Posterior cingulate gyrus (tissue), 11 donors: Measurements from ENCODE around the gene DAAM1.

Source experiments
- DNase-seq, 10 donors: peaks; one replicate each; pipeline versions ENCODE4 v3.0.0 to v3.0.0-alpha.2; 2020 to 2021; ENCODE audit warnings: mixed read lengths in 3 of 10
- intact Hi-C: fragments of 100-400 bp; cut with DNase I; formaldehyde crosslinking; loops from one replicate; pipeline ENCODE4 v1.15.1; 2023

The DAAM1 gene

DNA sequence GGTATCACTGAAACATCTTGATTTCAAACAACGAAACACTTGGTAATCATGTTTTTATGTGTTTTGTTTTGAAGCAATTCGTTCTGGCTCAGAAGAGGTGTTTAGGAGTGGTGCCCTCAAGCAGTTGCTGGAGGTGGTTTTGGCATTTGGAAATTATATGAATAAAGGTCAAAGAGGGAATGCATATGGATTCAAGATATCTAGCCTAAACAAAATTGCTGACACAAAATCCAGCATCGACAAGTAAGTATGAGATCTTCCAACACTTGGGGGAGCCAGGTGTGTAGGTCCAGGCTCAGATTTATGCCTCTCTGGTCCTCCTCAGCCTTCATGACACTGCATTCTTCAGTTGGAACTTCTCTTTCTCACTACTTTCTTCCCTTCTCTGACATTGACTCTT is 166.6 kb downstream of the DAAM1 start:
- no peak for DNase-seq
- intact Hi-C loops = no loop called here

DNA sequence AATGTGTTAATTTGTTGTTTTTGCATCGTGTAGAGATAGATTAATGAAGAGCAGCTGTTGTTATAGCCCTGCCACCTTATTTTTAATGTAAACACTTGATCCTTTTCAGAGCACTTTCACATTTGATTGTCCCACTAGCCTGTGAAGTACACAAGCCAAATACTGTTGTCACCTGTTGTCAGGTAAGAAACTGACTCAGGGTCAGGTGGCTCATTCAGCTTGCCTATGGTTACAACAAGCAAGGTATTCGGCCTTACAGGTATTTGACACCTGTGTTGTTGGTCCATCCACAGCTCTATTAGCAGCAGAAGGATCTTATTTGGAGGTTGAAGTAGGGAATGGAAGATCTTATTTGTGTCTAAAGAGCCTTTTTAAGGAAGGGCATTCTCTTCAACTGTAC is 167.8 kb downstream of the DAAM1 start:
- intact Hi-C loops = no loop called here
- DNase-seq = no peak

DNA sequence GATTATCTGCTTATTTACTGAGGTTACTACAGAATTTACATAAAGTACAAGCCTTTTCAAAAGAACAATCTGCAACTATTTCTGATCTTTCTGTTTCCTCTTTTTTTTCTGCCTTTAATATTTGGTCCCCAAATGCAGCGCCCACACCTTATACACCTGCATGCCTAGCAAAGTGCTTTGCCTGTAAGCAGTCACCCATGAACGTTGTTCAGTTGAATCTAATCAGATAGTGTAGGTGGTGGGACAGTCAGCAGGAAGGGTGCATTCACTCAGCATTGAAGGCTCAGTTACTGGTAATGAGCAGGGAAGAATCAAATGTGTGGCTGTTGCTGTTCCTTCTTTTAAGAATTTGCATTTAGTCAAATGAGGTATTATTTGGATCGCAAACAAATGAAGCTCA is 168.3 kb downstream of the DAAM1 start:
- no peak for DNase-seq
- intact Hi-C loops = no loop called here

- intact Hi-C loops = no loop called here
- DNase-seq = no peak
These were observed 169.6 kb downstream of the DAAM1 start for GRCh38 chr14:59358102-59358501.

GRCh38 chr14:59358784-59359183 is 170.3 kb downstream of the DAAM1 start:
- no peak for DNase-seq
- intact Hi-C loops = no loop called here

DNA sequence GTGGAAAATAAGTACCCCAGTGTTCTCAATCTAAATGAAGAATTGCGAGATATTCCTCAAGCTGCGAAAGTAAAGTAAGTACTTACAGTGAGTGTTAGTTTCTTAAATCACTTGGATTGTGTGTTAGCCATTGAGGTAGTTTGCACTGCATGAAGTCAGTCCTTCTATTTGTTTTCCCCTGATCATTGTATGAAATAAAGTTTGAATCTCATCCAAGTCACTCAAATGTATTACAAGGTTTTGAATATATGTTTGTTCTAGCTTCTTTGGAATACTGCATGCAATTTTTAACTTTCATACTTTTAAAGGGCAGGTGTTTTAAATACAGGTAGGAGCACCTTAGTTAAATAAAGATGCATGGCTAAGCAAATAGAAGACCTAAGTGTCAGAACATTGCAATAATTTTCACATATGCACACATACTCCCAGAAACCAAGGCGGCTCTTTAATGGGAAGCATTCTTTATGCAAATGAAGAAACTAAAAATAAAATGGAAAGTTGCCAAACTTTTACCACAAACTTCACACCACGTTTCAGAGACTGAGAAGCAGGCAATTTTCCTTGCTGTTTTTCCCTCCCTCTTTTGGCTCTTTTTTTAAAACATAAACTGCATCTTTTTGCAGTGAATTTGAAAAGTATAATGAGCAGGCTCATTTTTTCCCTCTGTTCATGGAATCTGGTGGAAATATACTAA is 171.1 kb downstream of the DAAM1 start:
- no peak for DNase-seq
- intact Hi-C loops = no loop called here

DNA sequence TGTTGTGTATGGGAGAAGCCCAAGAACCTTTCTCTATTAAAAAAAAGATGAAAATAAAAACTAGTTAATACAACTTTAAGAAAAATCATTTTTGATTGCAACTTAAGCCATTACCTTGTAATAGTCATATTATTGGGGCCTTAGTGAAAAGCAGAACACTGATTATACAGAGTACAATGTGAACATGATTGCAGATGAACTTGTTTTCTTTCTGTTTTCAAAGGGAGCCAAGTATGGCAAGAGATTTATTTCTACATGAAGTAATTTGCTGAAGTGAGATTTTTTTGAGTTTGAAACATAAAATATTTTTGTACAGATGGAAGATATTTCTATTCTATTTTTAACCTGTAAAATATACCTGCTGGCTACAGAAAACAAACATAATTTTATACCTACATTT is 171.8 kb downstream of the DAAM1 start:
- no peak for DNase-seq
- intact Hi-C loops = no loop called here

- peak; percentile 15 to 91 (median 50) for DNase-seq
These were observed 172.7 kb downstream of the DAAM1 start for GRCh38 chr14:59360923-59361794.

DNA sequence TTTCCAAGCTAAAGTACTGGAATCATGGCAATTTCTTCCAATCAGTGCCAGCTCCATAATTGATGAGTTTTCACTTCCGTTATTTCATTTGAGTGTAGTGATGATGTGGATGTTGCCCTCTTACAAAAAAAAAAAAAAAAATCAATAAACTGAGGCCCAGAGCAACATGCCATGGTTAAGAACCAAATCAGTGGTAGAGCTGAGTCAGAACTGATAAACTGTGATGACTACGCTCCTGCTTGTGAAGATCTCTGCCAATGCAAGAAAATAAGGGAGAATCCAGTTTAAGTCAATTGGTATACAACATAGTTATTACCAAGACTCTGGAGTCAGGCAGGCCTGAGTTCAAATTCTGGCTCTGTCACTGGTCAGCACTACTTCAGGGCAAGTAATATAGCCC is 174.0 kb downstream of the DAAM1 start:
- intact Hi-C loops = no loop called here
- DNase-seq = no peak

More at GRCh38 chr14:59360923-59361794, 172.7 kb downstream of the DAAM1 start:
- intact Hi-C loops = no loop called here

DNA sequence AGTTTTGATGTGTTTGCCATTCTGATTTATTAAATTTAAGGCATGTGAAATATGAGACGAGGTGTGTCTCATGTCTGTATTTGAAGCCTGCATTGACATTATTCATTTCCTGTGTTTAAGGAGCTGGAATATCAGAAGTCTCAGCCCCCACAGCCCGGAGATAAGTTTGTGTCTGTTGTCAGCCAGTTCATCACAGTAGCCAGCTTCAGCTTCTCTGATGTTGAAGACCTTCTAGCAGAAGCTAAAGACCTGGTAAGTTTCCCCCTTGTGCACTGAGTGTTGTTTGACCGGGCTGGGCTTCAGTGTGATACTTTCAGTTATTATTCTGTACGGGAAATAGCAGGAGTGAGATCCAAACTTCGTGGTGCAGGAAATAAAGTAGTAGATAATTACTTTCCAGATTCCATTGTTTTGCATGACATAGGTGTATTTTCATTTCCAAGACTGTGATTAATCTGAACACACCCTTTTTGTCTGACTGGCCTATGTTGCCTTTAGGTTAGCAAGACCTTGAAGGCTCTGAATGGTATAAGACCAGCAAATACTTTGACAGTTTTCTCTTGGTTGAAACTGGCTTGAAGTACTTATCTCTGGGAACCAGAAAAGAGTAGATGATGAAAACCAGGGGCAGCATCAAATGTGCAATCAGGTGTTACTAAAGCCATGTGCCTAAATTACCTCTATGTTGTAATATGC is 175.2 kb downstream of the DAAM1 start:
- no peak for DNase-seq
- intact Hi-C loops = no loop called here

- intact Hi-C loops = no loop called here
- DNase-seq = no peak
These were observed 181.8 kb downstream of the DAAM1 start for GRCh38 chr14:59370158-59370742.

- DNase-seq = no peak
- intact Hi-C loops = no loop called here
These were observed 183.3 kb downstream of the DAAM1 start for GRCh38 chr14:59371771-59372170.

- DNase-seq = no peak
- intact Hi-C loops = no loop called here
These were observed 185.6 kb downstream of the DAAM1 start for GRCh38 chr14:59374048-59374447.

- no peak for DNase-seq
- intact Hi-C loops = no loop called here
These were observed 188.2 kb downstream of the DAAM1 start for GRCh38 chr14:59376686-59377085.

DNA sequence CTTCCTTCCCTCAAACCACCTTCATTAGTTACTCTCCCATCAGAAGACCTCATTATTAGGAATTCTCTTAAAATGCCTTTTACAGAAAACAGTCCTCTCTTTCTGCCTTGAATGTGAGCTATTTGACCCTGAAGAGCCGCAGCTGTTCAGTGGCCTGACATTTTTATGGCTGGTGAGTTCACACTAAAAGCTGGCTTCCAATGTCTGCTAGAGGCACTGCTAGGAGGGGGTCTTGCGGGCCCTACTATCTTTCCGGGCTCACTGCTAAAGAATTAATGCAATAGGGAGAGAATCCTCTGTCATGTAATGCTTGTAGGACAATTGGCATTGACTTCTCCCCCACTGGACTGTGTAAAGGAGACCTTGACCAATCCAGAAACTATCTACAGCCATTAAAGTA is 189.0 kb downstream of the DAAM1 start:
- intact Hi-C loops = no loop called here

GRCh38 chr14:59377991-59378601 is 189.6 kb downstream of the DAAM1 start:
- no peak for DNase-seq
- intact Hi-C loops = no loop called here

More for the DNA sequence above, 189.0 kb downstream of the DAAM1 start:
- DNase-seq = no peak

DNA sequence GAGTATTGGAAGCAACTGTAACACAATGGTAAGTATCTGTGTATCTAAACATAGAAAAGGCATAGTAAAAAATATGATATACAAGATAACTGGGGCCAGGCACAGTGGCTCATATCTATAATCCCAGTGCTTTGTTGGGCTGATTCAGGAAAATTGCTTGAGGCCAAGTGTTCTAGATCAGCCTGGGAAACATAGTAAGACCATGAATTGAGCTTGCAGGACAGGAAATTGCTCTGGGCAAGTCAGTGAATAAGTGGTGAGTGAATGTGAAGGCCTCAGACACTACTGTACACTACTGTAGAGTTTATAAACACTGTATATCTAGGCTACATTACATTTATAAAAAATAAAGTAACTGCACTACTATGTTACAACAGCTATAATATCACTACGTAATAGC is 201.5 kb downstream of the DAAM1 start:
- intact Hi-C loops = no loop called here
- DNase-seq = no peak

DNA sequence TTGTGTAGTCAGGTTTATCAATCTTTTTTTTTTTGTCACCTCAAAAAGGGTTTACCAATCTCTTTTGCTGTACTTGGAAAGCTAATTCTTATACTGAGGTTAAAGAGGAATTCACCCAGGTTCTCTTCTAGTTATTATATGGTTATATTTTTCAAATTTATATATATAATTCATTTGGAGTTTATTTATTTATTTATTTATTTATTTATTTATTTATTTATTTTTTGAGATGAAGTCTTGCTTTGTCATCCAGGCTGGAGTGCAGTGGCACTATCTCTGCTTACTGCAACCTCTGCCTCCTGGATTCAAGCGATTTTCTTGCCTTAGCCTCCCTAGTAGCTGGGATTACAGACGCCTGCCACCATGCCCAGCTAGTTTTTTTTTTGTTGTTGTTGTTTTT is 202.9 kb downstream of the DAAM1 start:
- intact Hi-C loops = no loop called here

GRCh38 chr14:59394268-59394667 is 205.8 kb downstream of the DAAM1 start:
- DNase-seq = no peak
- intact Hi-C loops = no loop called here

More for the DNA sequence above, 202.9 kb downstream of the DAAM1 start:
- DNase-seq = no peak

DNA sequence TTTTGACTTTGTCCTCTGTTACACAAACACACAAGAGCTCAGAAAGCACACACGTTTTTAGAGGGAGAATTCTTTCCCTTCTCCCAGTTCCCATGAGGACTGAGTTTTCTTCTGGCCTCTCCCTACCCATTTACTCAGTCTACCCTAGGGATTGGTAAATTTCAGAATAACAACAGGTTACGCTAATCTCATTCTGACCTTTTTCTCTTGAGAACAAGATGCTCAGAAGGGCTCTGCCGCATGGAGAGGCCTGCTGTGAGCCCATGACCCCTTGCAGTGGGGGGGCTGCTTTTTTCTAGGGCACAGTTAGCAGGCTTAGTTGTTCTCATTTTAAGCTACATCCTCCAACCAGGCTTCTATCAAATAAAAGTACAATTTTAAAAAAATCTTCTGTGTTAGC is 207.2 kb downstream of the DAAM1 start:
- no peak for DNase-seq

DNA sequence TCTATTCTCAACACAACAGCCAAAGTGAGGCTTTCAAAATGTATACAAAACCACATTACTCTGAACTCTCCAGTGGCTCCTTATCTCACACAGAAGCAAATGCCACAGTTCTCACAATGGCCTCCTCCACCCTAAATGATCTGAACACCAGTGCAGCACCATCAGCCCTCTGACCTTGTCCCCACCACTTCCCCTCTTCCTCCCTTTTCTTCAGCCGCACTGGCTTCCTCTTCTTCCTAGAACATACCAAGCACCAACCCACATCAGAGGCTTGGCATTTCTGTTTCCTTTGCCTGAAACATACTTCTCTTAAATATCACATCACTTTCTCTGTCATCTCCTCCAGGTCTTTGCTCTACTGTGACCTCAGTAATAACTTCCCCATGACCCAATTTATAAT is 210.4 kb downstream of the DAAM1 start:
- intact Hi-C loops = no loop called here
- DNase-seq = no peak

More for the DNA sequence above, 207.2 kb downstream of the DAAM1 start:
- intact Hi-C loops = no loop called here
